Measurements from ENCODE around the gene PAK6.

The PAK6 gene

DNA sequence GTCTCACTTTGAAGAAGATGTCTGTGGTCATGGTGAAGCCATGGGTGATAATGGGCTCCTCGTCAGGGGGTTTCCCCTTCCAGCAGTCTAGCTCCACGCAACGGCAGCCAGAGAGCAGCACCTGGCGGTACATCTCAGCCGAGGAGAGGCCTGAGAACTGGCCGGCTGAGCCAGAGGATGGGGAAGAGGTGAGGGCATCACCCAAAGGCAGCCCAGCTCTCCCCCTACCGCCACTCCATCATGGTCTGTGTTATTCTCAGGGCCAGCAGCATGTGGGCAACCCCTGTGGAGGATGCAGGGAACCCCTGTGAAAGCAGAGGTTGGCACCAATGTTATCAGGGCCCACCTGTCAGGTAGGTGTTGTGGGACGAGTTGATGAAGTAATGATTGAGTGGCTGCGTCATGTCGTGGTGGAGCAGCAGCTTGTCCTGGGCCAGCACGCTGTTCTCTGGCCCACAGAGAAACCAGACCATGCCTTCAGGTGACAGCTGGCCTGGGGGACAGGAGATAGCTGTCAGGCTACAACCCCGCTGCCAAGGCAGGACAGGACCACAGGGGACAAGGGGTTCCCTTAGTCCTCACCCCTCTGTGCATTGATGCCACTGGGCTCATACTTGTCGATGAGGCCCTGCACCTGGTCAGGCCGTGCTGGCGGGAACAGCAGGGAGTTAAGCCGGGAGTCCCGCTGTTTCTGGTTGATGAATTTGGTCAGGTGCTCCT lies 59.5 kb downstream of the PAK6 start:
- no peaks in the 10 kb centered on the region for H3K9me2 ChIP-seq (ENCODE audit: low read depth, low read length)
- no peak overlapping the region for H2AFZ ChIP-seq (ENCODE audit: low read length)
- H3K9ac ChIP-seq (ENCODE audit: low read length) = no peak overlapping the region
- H3K27me3 ChIP-seq (ENCODE audit: insufficient read depth, low read length) = peaks cover 14% of the 10 kb centered on the region; the same call in 1 of the 2 replicates
- no peaks in the 10 kb centered on the region for H3F3A ChIP-seq (ENCODE audit: insufficient read depth, low read length)
- no peak overlapping the region for H3K4me2 ChIP-seq (ENCODE audit: low read length)
- no peaks in the 10 kb centered on the region; the same call in 1 of the 2 replicates for H3K36me3 ChIP-seq (ENCODE audit: insufficient read depth, low read length)
- H4K20me1 ChIP-seq (ENCODE audit: insufficient read depth, low read length) = no peaks in the 10 kb centered on the region
- no peak overlapping the region for H3K4me3 ChIP-seq (ENCODE audit: low read depth, low read length, poor library complexity, severe bottlenecking)
- TF ChIP-seq, protein P1, sequence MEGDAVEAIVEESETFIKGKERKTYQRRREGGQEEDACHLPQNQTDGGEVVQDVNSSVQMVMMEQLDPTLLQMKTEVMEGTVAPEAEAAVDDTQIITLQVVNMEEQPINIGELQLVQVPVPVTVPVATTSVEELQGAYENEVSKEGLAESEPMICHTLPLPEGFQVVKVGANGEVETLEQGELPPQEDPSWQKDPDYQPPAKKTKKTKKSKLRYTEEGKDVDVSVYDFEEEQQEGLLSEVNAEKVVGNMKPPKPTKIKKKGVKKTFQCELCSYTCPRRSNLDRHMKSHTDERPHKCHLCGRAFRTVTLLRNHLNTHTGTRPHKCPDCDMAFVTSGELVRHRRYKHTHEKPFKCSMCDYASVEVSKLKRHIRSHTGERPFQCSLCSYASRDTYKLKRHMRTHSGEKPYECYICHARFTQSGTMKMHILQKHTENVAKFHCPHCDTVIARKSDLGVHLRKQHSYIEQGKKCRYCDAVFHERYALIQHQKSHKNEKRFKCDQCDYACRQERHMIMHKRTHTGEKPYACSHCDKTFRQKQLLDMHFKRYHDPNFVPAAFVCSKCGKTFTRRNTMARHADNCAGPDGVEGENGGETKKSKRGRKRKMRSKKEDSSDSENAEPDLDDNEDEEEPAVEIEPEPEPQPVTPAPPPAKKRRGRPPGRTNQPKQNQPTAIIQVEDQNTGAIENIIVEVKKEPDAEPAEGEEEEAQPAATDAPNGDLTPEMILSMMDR (IDR thresholded peaks at IDR 0.05; ENCODE audit: low read length) = no peak
- TF ChIP-seq EZH2 (IDR thresholded peaks at IDR 0.05; ENCODE audit: borderline replicate concordance, low read length) = no peak
- H3K79me2 ChIP-seq (ENCODE audit: insufficient read depth, low read length) = no peaks in the 10 kb centered on the region
- no peaks in the 10 kb centered on the region for H3K4me1 ChIP-seq (ENCODE audit: insufficient read depth, low read length, severe bottlenecking)
- H3K27ac ChIP-seq (ENCODE audit: low read depth, low read length, poor library complexity, severe bottlenecking) = no peak overlapping the region
- H3K9me3 ChIP-seq (ENCODE audit: low read length) = peaks cover 6% of the 10 kb centered on the region

DNA sequence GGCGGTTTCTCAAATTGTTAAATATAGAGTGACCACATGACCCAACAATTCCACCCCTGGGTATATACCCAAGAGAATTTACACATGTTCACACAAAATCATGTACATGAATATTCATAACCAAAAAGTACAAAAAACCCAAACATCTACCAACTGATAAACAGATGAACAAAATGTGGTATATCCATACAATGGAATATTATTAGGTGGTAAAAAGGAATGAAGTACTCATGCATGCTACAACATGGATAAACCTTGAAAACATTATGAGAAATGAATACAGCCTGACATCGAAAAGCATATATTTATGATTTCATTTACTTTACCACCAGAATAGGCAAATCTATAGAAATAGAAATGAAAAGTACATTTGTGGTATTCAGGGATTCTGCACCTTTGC lies 61.5 kb downstream of the PAK6 start:
- TF ChIP-seq EZH2 (IDR thresholded peaks at IDR 0.05; ENCODE audit: borderline replicate concordance, low read length) = no peak
- TF ChIP-seq, protein P1 (IDR thresholded peaks at IDR 0.05; ENCODE audit: low read length) = no peak
- Histone ChIP-seq H3K4me3 (ENCODE audit: low read depth, low read length, poor library complexity, severe bottlenecking) (no peak overlapping the region), H3K27me3 (ENCODE audit: insufficient read depth, low read length) (peaks cover 14% of the 10 kb centered on the region; the same call in 1 of the 2 replicates), H2AFZ (ENCODE audit: low read length) (no peak overlapping the region), H3K9me3 (ENCODE audit: low read length) (peaks cover 6% of the 10 kb centered on the region), H3K79me2 (ENCODE audit: insufficient read depth, low read length) (no peaks in the 10 kb centered on the region), H3F3A (ENCODE audit: insufficient read depth, low read length) (no peaks in the 10 kb centered on the region), H3K9ac (ENCODE audit: low read length) (no peak overlapping the region), H3K27ac (ENCODE audit: low read depth, low read length, poor library complexity, severe bottlenecking) (no peak overlapping the region), H3K36me3 (ENCODE audit: insufficient read depth, low read length) (no peaks in the 10 kb centered on the region; the same call in 1 of the 2 replicates), H3K4me1 (ENCODE audit: insufficient read depth, low read length, severe bottlenecking) (no peaks in the 10 kb centered on the region), H3K9me2 (ENCODE audit: low read depth, low read length) (no peaks in the 10 kb centered on the region), H3K4me2 (ENCODE audit: low read length) (no peak overlapping the region), H4K20me1 (ENCODE audit: insufficient read depth, low read length) (no peaks in the 10 kb centered on the region)

DNA sequence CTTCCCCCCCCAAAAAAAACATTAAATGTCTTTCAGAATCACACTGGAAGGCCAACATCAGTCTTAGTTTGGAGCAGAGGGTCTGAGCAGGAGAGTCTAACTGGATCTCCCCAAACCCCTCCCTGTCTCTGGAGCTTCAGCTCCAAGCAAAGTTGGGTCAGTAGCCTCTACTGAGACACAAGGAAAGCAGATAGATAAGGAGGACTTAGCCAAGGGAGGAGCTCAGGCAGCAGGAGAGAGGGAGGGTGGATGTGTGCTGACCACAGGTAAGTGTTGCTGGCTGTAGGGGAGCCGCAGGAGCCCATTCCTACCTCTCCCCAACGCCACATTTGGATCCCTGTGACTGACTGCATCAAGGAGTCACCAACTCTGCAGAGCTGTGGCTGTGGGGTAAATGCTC lies 61.9 kb downstream of the PAK6 start:
- Histone ChIP-seq H3K9me2 (ENCODE audit: low read depth, low read length) (no peaks in the 10 kb centered on the region), H3K27ac (ENCODE audit: low read depth, low read length, poor library complexity, severe bottlenecking) (no peak overlapping the region), H3K9ac (ENCODE audit: low read length) (no peak overlapping the region), H3K4me1 (ENCODE audit: insufficient read depth, low read length, severe bottlenecking) (no peaks in the 10 kb centered on the region), H4K20me1 (ENCODE audit: insufficient read depth, low read length) (no peaks in the 10 kb centered on the region), H3K79me2 (ENCODE audit: insufficient read depth, low read length) (no peaks in the 10 kb centered on the region), H3K4me3 (ENCODE audit: low read depth, low read length, poor library complexity, severe bottlenecking) (no peak overlapping the region), H2AFZ (ENCODE audit: low read length) (no peak overlapping the region), H3K4me2 (ENCODE audit: low read length) (no peak overlapping the region), H3K27me3 (ENCODE audit: insufficient read depth, low read length) (peaks cover 14% of the 10 kb centered on the region; the same call in 1 of the 2 replicates), H3F3A (ENCODE audit: insufficient read depth, low read length) (no peaks in the 10 kb centered on the region), H3K9me3 (ENCODE audit: low read length) (peaks cover 6% of the 10 kb centered on the region), H3K36me3 (ENCODE audit: insufficient read depth, low read length) (no peaks in the 10 kb centered on the region; the same call in 1 of the 2 replicates)
- TF ChIP-seq, protein P1 (IDR thresholded peaks at IDR 0.05; ENCODE audit: low read length) = no peak
- no peak for TF ChIP-seq EZH2 (IDR thresholded peaks at IDR 0.05; ENCODE audit: borderline replicate concordance, low read length)

All from OCI-LY1 (cell line).